ENCODE data around the gene PRKAR2A. TPM values are rescaled to one million over a fixed set of nuclear protein-coding genes. Genes with fewer than 3 reads are reported as not detected.
A peak's percentile ranks its signal among the peaks of the same experiment; 100 is the strongest.
"Not testable (repeated sequence)": the region's sequence is repeated elsewhere in the genome, so short reads cannot be mapped to it uniquely, and the experiment has no call there.

PRKAR2A gene
- total RNA-seq, 1 experiment from 2014 or later: 7.3 TPM

- DNase-seq (ENCODE audit: low read depth): no peak
- in situ Hi-C loops (cut with HindIII; ENCODE audit: low pct_unique_long_range_greater_than_20kb, low sequenced_read_pairs): no loop called here
Observed at GRCh38 chr3:48747015-48747615, 100.6 kb downstream of the PRKAR2A start.

GRCh38 chr3:48743773-48744172 lies 103.9 kb downstream of the PRKAR2A start:
- in situ Hi-C loops (cut with HindIII; ENCODE audit: low pct_unique_long_range_greater_than_20kb, low sequenced_read_pairs): no loop called here
- no peak for DNase-seq (ENCODE audit: low read depth)

- DNase-seq (ENCODE audit: low read depth); in situ Hi-C loops (cut with HindIII; ENCODE audit: low pct_unique_long_range_greater_than_20kb, low sequenced_read_pairs): not testable (repeated sequence)
Observed at GRCh38 chr3:48741226-48741625, 106.4 kb downstream of the PRKAR2A start.

- in situ Hi-C loops (cut with HindIII; ENCODE audit: low pct_unique_long_range_greater_than_20kb, low sequenced_read_pairs): no loop called here
- peak; percentile 52 for DNase-seq (ENCODE audit: low read depth)
Observed at GRCh38 chr3:48739955-48740823, 107.5 kb downstream of the PRKAR2A start.

GRCh38 chr3:48739617-48739954 lies 108.1 kb downstream of the PRKAR2A start:
- in situ Hi-C loops (cut with HindIII; ENCODE audit: low pct_unique_long_range_greater_than_20kb, low sequenced_read_pairs): no loop called here

GRCh38 chr3:48738926-48739616 lies 108.6 kb downstream of the PRKAR2A start:
- no peak for DNase-seq (ENCODE audit: low read depth)
- in situ Hi-C loops (cut with HindIII; ENCODE audit: low pct_unique_long_range_greater_than_20kb, low sequenced_read_pairs): no loop called here

More at GRCh38 chr3:48739617-48739954, 108.1 kb downstream of the PRKAR2A start:
- no peak for DNase-seq (ENCODE audit: low read depth)

- DNase-seq (ENCODE audit: low read depth): no peak
- in situ Hi-C loops (cut with HindIII; ENCODE audit: low pct_unique_long_range_greater_than_20kb, low sequenced_read_pairs): no loop called here
Observed at GRCh38 chr3:48738144-48738536, 109.5 kb downstream of the PRKAR2A start.

- in situ Hi-C loops (cut with HindIII; ENCODE audit: low pct_unique_long_range_greater_than_20kb, low sequenced_read_pairs); DNase-seq (ENCODE audit: low read depth): not testable (repeated sequence)
Observed at GRCh38 chr3:48735075-48735767, 112.5 kb downstream of the PRKAR2A start.

- in situ Hi-C loops (cut with HindIII; ENCODE audit: low pct_unique_long_range_greater_than_20kb, low sequenced_read_pairs); DNase-seq (ENCODE audit: low read depth): not testable (repeated sequence)
Observed at GRCh38 chr3:48734541-48734940, 113.1 kb downstream of the PRKAR2A start.

GRCh38 chr3:48733752-48734518 lies 113.7 kb downstream of the PRKAR2A start:
- in situ Hi-C loops (cut with HindIII; ENCODE audit: low pct_unique_long_range_greater_than_20kb, low sequenced_read_pairs); DNase-seq (ENCODE audit: low read depth): not testable (repeated sequence)

GRCh38 chr3:48727511-48727910 lies 120.2 kb downstream of the PRKAR2A start:
- no peak for DNase-seq (ENCODE audit: low read depth)
- in situ Hi-C loops (cut with HindIII; ENCODE audit: low pct_unique_long_range_greater_than_20kb, low sequenced_read_pairs): no loop called here

- in situ Hi-C loops (cut with HindIII; ENCODE audit: low pct_unique_long_range_greater_than_20kb, low sequenced_read_pairs); DNase-seq (ENCODE audit: low read depth): not testable (repeated sequence)
Observed at GRCh38 chr3:48725185-48725855, 122.4 kb downstream of the PRKAR2A start.

- in situ Hi-C loops (cut with HindIII; ENCODE audit: low pct_unique_long_range_greater_than_20kb, low sequenced_read_pairs): no loop called here
- no peak for DNase-seq (ENCODE audit: low read depth)
Observed at GRCh38 chr3:48723725-48724124, 123.9 kb downstream of the PRKAR2A start.

- DNase-seq (ENCODE audit: low read depth); in situ Hi-C loops (cut with HindIII; ENCODE audit: low pct_unique_long_range_greater_than_20kb, low sequenced_read_pairs): not testable (repeated sequence)
Observed at GRCh38 chr3:48723293-48723692, 124.4 kb downstream of the PRKAR2A start.

GRCh38 chr3:48716982-48717746 lies 130.5 kb downstream of the PRKAR2A start, which contains the start of gene IP6K2:
TSS of gene IP6K2 (minus strand) at chr3:48717221. CDS start at chr3:48695291, 21,930 bp downstream.
- in situ Hi-C loops (cut with HindIII; ENCODE audit: low pct_unique_long_range_greater_than_20kb, low sequenced_read_pairs): no loop called here

GRCh38 chr3:48716508-48716981 lies 131.1 kb downstream of the PRKAR2A start:
- in situ Hi-C loops (cut with HindIII; ENCODE audit: low pct_unique_long_range_greater_than_20kb, low sequenced_read_pairs): no loop called here
- DNase-seq (ENCODE audit: low read depth): no peak

More at GRCh38 chr3:48716982-48717746, 130.5 kb downstream of the PRKAR2A start, which contains the start of gene IP6K2:
- peak; percentile 93 for DNase-seq (ENCODE audit: low read depth)
